ENCODE data around the gene MYRIP. TPM values are rescaled to one million over a fixed set of nuclear protein-coding genes. Genes with fewer than 3 reads are reported as not detected.

Gene MYRIP
- total RNA-seq, 1 donor, result under 0.01 TPM

GRCh38 chr3:40057077-40057476 lies 247.7 kb downstream of the MYRIP start:
- TF ChIP-seq, protein P1, sequence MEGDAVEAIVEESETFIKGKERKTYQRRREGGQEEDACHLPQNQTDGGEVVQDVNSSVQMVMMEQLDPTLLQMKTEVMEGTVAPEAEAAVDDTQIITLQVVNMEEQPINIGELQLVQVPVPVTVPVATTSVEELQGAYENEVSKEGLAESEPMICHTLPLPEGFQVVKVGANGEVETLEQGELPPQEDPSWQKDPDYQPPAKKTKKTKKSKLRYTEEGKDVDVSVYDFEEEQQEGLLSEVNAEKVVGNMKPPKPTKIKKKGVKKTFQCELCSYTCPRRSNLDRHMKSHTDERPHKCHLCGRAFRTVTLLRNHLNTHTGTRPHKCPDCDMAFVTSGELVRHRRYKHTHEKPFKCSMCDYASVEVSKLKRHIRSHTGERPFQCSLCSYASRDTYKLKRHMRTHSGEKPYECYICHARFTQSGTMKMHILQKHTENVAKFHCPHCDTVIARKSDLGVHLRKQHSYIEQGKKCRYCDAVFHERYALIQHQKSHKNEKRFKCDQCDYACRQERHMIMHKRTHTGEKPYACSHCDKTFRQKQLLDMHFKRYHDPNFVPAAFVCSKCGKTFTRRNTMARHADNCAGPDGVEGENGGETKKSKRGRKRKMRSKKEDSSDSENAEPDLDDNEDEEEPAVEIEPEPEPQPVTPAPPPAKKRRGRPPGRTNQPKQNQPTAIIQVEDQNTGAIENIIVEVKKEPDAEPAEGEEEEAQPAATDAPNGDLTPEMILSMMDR (IDR thresholded peaks at IDR 0.05; ENCODE audit: extremely low read depth, low read depth, low read length), result no peak
- Histone ChIP-seq H4K20me1 (ENCODE audit: insufficient read depth, low read length) (no peaks in the 10 kb centered on the region), H2AFZ (ENCODE audit: low read length) (peak overlapping the region; percentile 32), H3K9me3 (ENCODE audit: low read depth, low read length) (no peaks in the 10 kb centered on the region), H3K36me3 (ENCODE audit: insufficient read depth, low read length) (no peaks in the 10 kb centered on the region), H3K27me3 (ENCODE audit: insufficient read depth, low read length) (no peaks in the 10 kb centered on the region), H3K4me3 (ENCODE audit: insufficient read depth, low read length) (no peak overlapping the region), H3K4me1 (ENCODE audit: insufficient read depth, low read length) (peaks cover 32% of the 10 kb centered on the region), H3K4me2 (ENCODE audit: insufficient read depth, low read length) (no peak overlapping the region), H3K27ac (ENCODE audit: low read depth, low read length) (peak overlapping the region; percentile 62), H3K79me2 (ENCODE audit: insufficient read depth, low read length) (no peaks in the 10 kb centered on the region)
- no peak for DNase-seq (ENCODE audit: insufficient read length, low spot score, missing footprints)

DNA sequence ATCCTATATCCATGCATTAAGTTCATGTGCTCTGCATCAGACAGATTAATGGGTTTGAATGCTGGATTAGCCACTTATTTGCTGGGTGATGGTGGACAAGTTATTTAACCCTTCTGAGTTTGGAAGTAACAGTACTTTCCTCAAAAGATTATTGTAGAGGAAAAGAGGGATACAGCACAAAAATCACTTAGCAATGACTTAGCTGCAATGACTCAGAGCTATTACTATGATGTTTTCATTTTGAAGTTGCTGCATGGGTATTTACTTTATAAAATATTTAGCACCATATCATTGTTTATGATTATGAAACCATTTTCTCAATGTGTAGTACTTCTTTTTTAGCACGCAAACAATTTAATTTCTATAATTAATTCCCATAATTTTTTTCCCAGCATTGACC lies 248.4 kb downstream of the MYRIP start:
- DNase-seq (ENCODE audit: insufficient read length, low spot score, missing footprints), result no peak
- Histone ChIP-seq H3K4me3 (ENCODE audit: insufficient read depth, low read length) (no peak overlapping the region), H3K4me2 (ENCODE audit: insufficient read depth, low read length) (no peak overlapping the region), H2AFZ (ENCODE audit: low read length) (no peak overlapping the region), H3K36me3 (ENCODE audit: insufficient read depth, low read length) (no peaks in the 10 kb centered on the region), H3K9me3 (ENCODE audit: low read depth, low read length) (no peaks in the 10 kb centered on the region), H3K27ac (ENCODE audit: low read depth, low read length) (peak overlapping the region; percentile 62), H4K20me1 (ENCODE audit: insufficient read depth, low read length) (no peaks in the 10 kb centered on the region), H3K79me2 (ENCODE audit: insufficient read depth, low read length) (no peaks in the 10 kb centered on the region), H3K4me1 (ENCODE audit: insufficient read depth, low read length) (peaks cover 32% of the 10 kb centered on the region), H3K27me3 (ENCODE audit: insufficient read depth, low read length) (no peaks in the 10 kb centered on the region)
- TF ChIP-seq, protein P1 (IDR thresholded peaks at IDR 0.05; ENCODE audit: extremely low read depth, low read depth, low read length), result no peak

- Histone ChIP-seq H3K4me1 (ENCODE audit: insufficient read depth, low read length) (no peaks in the 10 kb centered on the region), H3K79me2 (ENCODE audit: insufficient read depth, low read length) (no peaks in the 10 kb centered on the region)
- TF ChIP-seq, protein P1 (IDR thresholded peaks at IDR 0.05; ENCODE audit: extremely low read depth, low read depth, low read length), result no peak
Measured at GRCh38 chr3:40068636-40069035, 259.2 kb downstream of the MYRIP start.

DNA sequence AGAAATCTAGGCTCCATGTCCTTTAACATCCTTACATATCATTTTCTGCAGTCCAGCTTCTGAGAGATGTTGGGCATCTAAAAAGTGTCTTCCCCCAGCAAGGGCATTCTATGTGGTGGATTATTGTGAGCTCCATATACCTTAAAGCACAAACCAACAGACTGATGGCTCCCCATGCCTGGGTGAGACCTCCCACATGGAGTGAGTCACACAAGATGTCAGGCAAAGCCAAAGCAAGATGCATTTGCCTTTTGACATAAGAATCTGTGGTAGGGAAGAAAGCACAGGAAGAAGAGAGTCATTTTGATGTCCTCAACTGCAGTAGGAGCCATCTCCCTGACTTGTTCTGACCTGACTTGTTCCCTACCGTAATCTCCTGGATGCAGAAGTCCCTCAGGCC lies 261.4 kb downstream of the MYRIP start:
- Histone ChIP-seq H3K36me3 (ENCODE audit: insufficient read depth, low read length) (no peaks in the 10 kb centered on the region), H2AFZ (ENCODE audit: low read length) (no peak overlapping the region), H3K9me3 (ENCODE audit: low read depth, low read length) (no peaks in the 10 kb centered on the region), H4K20me1 (ENCODE audit: insufficient read depth, low read length) (no peaks in the 10 kb centered on the region), H3K4me3 (ENCODE audit: insufficient read depth, low read length) (no peak overlapping the region), H3K4me2 (ENCODE audit: insufficient read depth, low read length) (no peak overlapping the region), H3K79me2 (ENCODE audit: insufficient read depth, low read length) (no peaks in the 10 kb centered on the region), H3K4me1 (ENCODE audit: insufficient read depth, low read length) (no peaks in the 10 kb centered on the region), H3K27ac (ENCODE audit: low read depth, low read length) (no peak overlapping the region), H3K27me3 (ENCODE audit: insufficient read depth, low read length) (no peaks in the 10 kb centered on the region)
- no peak for DNase-seq (ENCODE audit: insufficient read length, low spot score, missing footprints)
- TF ChIP-seq, protein P1 (IDR thresholded peaks at IDR 0.05; ENCODE audit: extremely low read depth, low read depth, low read length), result no peak

More at GRCh38 chr3:40068636-40069035, 259.2 kb downstream of the MYRIP start:
- Histone ChIP-seq H3K36me3 (ENCODE audit: insufficient read depth, low read length) (no peaks in the 10 kb centered on the region), H3K27me3 (ENCODE audit: insufficient read depth, low read length) (no peaks in the 10 kb centered on the region), H3K4me3 (ENCODE audit: insufficient read depth, low read length) (no peak overlapping the region), H3K9me3 (ENCODE audit: low read depth, low read length) (no peaks in the 10 kb centered on the region), H2AFZ (ENCODE audit: low read length) (no peak overlapping the region), H3K4me2 (ENCODE audit: insufficient read depth, low read length) (no peak overlapping the region), H4K20me1 (ENCODE audit: insufficient read depth, low read length) (no peaks in the 10 kb centered on the region), H3K27ac (ENCODE audit: low read depth, low read length) (no peak overlapping the region)
- no peak for DNase-seq (ENCODE audit: insufficient read length, low spot score, missing footprints)

All from osteoblast (primary cell).